Measurements from ENCODE around the gene SMIM27. TPM values are rescaled to one million over a fixed set of nuclear protein-coding genes. Genes with fewer than 3 reads are reported as not detected.
"Not testable (repeated sequence)": the region's sequence is repeated elsewhere in the genome, so short reads cannot be mapped to it uniquely, and the experiment has no call there.

SMIM27 gene
- total and polyA plus RNA-seq, 9 of the 15 experiments (the other 6 are each of a cell fraction or from before 2014, with no cell fraction given): 2.9 to 16.1 (median 7.9) TPM

- H3K4me3 ChIP-seq: no peak overlapping the region
- no peaks in the 10 kb centered on the region for H3K9me1 ChIP-seq (ENCODE audit: control insufficient read depth, insufficient read depth, low read length)
- H3K79me2 ChIP-seq (ENCODE audit: control insufficient read depth, insufficient read depth, low read length): peaks cover 70% of the 10 kb centered on the region
- ATAC-seq (no peak), FAIRE-seq (no peak), DNase-seq (ENCODE audit: extremely low read depth in 1 of 4, low spot score in 3 of 4) (no peak)
- POLR2A ChIA-PET: interaction anchor here (0.7 to 1.0 kb wide), 2 partner anchors 9 to 12 kb away, joined by 3 to 4 read pairs; no protein-coding TSS in a partner anchor
- H3K4me2 ChIP-seq (ENCODE audit: insufficient read depth, low read length): no peak overlapping the region
- H3K27me3 ChIP-seq (ENCODE audit: control insufficient read depth in 2 of 2, insufficient read depth in 2 of 2, low read length in 2 of 2): no peaks in the 10 kb centered on the region
- H4K20me1 ChIP-seq (replicated peaks; ENCODE audit: control insufficient read depth, insufficient read depth, low read length): peaks cover 8% of the 10 kb centered on the region; the same call in 1 of the 2 replicates
- TF ChIP-seq NUFIP1 (IDR thresholded peaks at IDR 0.05; ENCODE audit: partially characterized antibody) (no peak), BRD4 (IDR thresholded peaks at IDR 0.05) (no peak), ZNF316 (IDR thresholded peaks at IDR 0.05) (peak; percentile 62), ZNF277 (CRISPR knock-in tag; IDR thresholded peaks at IDR 0.05; ENCODE audit: borderline replicate concordance) (no peak), ZNF232 (CRISPR knock-in tag; IDR thresholded peaks at IDR 0.05) (no peak), C11orf30 (IDR thresholded peaks at IDR 0.05; ENCODE audit: low read depth) (peak; percentile 35; the same call in 1 of the 2 replicates), ZNF609 (CRISPR knock-in tag; IDR thresholded peaks at IDR 0.05; ENCODE audit: borderline replicate concordance) (no peak)
- no peaks in the 10 kb centered on the region for H3K9me3 ChIP-seq (replicated peaks; ENCODE audit: control insufficient read depth, insufficient read depth, low read depth, low read length)
- in situ Hi-C loops (cut with MboI) (no loop called here), intact Hi-C loops (cut with micrococcal nuclease) (no loop called here)
- peaks cover 0 to 11% of the 10 kb centered on the region in 2 experiments; a peak in 2 of 5 replicates for H3K4me1 ChIP-seq (replicated peaks in 1 of 2; ENCODE audit: control insufficient read depth in 2 of 2, insufficient read depth in 2 of 2, low read length in 2 of 2)
- no peak overlapping the region for H3K27ac ChIP-seq (ENCODE audit: extremely low read depth, low read depth, low read length)
- CTCF ChIA-PET (ENCODE audit: low intra/inter-chr PET ratio): no interaction called here
- peaks cover 44% of the 10 kb centered on the region for H3K36me3 ChIP-seq (ENCODE audit: control insufficient read depth, insufficient read depth, low read length)
- H3K9ac ChIP-seq (ENCODE audit: insufficient read depth in 1 of 2, low read depth in 2 of 2, low read length in 2 of 2): no peak overlapping the region
- WGBS (ENCODE audit: insufficient coverage, low coverage, missing lambda C conversion rate): 80% methylated on average over 1 of the region's 1 CpG
- no TSS peak for BruUV-seq (replicated peaks)
- H2AFZ ChIP-seq (ENCODE audit: low read depth, low read length): no peak overlapping the region
Measured at GRCh38 chr9:32545884-32546283, 6.2 kb upstream of the SMIM27 start.

GRCh38 chr9:32548213-32548612 is 3.9 kb upstream of the SMIM27 start:
- H3K27ac ChIP-seq (ENCODE audit: extremely low read depth, low read depth, low read length); CTCF ChIA-PET (ENCODE audit: low intra/inter-chr PET ratio); POLR2A ChIA-PET; H3K9ac ChIP-seq (ENCODE audit: insufficient read depth in 1 of 2, low read depth in 2 of 2, low read length in 2 of 2); H2AFZ ChIP-seq (ENCODE audit: low read depth, low read length); DNase-seq (ENCODE audit: extremely low read depth in 1 of 4, low spot score in 3 of 4); H3K9me1 ChIP-seq (ENCODE audit: control insufficient read depth, insufficient read depth, low read length); H3K4me3 ChIP-seq; FAIRE-seq; H3K9me3 ChIP-seq (replicated peaks; ENCODE audit: control insufficient read depth, insufficient read depth, low read depth, low read length); ATAC-seq; BruUV-seq (replicated peaks); intact Hi-C loops (cut with micrococcal nuclease); in situ Hi-C loops (cut with MboI); H3K27me3 ChIP-seq (ENCODE audit: control insufficient read depth in 2 of 2, insufficient read depth in 2 of 2, low read length in 2 of 2); H4K20me1 ChIP-seq (replicated peaks; ENCODE audit: control insufficient read depth, insufficient read depth, low read length); H3K4me2 ChIP-seq (ENCODE audit: insufficient read depth, low read length): not testable (repeated sequence)
- Histone ChIP-seq H3K79me2 (ENCODE audit: control insufficient read depth, insufficient read depth, low read length) (peaks cover 88% of the 10 kb centered on the region), H3K36me3 (ENCODE audit: control insufficient read depth, insufficient read depth, low read length) (peaks cover 24% of the 10 kb centered on the region), H3K4me1 (replicated peaks in 1 of 2; ENCODE audit: control insufficient read depth in 2 of 2, insufficient read depth in 2 of 2, low read length in 2 of 2) (peaks cover 0 to 14% of the 10 kb centered on the region in 2 experiments; a peak in 3 of 5 replicates)
- WGBS (ENCODE audit: insufficient coverage, low coverage, missing lambda C conversion rate): 100% methylated on average over 5 of the region's 20 CpGs
